Fibroblast of the conjunctiva (primary cell): ENCODE measurements around the gene ARMC2.

Source experiments
- DNase-seq: peaks from one replicate; pipeline ENCODE4 v3.0.0-alpha.2; 2010; ENCODE audit warnings: low read depth

Gene ARMC2

DNA sequence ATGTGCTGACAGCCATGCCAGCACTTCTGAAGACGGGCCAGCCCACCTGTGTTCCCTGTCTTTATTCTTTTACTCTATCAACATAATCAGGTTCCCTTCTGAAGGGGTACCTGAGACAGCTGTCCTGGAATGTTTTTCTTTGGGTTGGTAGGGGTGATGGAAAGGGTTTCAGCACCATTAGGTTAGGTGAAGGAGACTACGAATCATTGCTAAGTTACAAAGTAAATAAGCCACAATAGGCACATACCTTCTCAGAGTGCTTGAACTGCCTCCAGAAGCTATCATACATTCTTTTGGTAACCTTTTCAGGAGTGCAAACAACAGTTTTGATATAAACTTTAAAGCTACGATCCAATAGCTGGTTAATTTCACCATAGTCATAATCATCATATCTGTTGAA lies 140.1 kb downstream of the ARMC2 start:
- no peak for DNase-seq

- DNase-seq, result no peak
These were observed 140.5 kb downstream of the ARMC2 start for GRCh38 chr6:108988765-108989164.

DNA sequence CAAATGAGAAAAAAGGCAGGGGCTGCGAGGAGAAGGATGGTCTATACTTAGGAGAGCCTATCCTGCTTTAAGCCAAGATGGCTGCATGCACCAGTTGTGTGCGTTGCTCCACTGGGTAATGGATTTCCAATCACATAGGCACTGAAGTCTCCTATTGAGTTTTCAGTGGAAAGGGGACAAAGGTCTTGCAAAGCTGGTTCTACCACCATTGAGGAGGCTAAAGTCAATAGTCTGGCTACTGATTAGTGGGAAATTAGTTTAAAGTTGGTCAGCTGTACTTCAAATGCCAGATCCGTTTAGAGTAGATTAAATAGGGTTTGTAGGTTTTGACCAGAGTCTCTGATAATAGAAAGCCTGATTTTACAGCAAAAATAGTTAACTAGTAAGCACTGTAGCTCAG lies 141.5 kb downstream of the ARMC2 start:
- no peak for DNase-seq

DNA sequence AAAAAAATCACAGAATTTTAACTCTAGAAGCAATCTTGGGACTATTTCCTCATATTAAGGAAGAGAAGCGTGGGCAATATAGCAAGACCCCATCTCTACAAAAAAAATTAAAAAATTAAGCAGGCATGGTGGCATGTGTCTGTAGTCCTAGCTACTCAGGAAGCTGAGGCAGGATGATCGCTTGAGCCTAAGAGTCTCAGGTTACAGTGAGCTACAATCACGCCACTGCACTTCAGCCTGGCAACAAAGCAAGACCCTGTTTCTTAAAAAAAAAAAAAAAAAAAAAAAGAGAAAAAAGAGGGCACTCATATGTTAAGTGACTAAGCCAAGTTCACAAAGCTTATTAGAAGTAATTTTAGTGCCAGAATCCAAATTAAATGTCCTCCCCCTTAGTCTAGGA lies 145.7 kb downstream of the ARMC2 start:
- no peak for DNase-seq

- no peak for DNase-seq
These were observed 147.1 kb downstream of the ARMC2 start for GRCh38 chr6:108995296-108995695.

DNA sequence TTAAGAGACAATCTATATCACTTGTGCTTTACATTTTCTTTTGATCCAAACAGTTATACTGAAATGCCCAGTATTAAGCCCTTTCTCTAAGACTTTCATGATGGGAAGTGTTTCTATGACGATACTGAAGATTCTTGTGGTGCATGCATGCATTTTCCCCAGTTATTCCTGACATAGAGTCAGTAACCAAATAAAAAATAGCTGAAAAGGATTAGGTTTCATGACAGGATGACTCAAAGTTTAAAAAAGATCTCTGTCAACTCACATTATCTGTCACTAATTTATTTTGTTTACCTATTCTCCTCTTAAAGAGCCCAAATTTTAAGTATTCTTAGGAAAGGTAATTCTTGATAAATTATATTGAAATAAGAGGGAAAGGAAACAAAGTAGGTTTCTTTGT lies 148.0 kb downstream of the ARMC2 start:
- no peak for DNase-seq

GRCh38 chr6:108998485-108998884 lies 150.3 kb downstream of the ARMC2 start:
- no peak for DNase-seq

- DNase-seq, result no peak
These were observed 151.2 kb downstream of the ARMC2 start for GRCh38 chr6:108999428-108999827.

DNA sequence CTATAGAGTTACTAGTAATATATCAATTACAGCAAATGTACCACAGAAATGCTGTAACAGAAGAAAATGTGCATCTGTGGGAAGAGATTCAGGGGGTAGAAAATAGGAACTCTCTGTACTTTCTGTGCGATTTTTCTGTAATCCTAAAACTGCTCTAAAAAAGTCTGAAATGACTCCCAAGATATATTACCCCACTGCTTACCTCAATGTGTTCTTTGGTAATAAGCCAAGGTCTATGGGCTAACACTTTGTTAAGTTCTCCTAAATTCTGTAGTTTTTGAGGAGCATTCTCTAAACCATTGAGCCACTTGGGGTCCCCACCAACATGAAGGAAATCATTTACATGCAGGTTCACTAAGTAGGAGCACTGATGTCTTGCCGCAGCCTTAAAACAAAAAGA lies 152.1 kb downstream of the ARMC2 start:
- DNase-seq, result no peak

DNA sequence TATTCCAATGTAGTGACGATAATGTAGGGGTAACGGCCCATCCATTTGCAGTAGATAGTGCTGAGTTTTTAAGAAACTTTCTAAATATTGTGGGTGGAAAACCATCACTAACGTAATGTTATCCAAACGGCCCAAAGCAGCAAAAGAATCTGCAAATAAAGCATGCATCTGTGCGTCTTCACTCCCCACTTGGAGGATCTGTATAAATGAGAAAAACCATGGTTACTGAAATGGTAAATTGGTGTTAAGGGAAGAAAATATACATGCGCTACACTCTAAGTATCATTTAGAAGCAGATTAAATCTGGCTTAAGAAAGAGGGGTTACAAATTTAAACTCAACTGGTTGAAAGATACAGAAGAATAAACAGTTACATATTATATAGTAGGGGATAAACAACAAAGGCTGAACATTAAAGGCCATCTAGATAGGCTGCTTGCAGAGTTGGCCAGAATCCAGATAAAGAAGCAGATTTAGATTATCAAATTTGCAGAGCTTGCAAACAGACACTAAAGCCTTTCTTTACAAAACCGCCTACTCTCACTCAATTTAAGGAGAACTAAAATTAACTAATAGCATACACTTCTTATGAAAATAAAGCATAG lies 153.2 kb downstream of the ARMC2 start:
- no peak for DNase-seq

DNA sequence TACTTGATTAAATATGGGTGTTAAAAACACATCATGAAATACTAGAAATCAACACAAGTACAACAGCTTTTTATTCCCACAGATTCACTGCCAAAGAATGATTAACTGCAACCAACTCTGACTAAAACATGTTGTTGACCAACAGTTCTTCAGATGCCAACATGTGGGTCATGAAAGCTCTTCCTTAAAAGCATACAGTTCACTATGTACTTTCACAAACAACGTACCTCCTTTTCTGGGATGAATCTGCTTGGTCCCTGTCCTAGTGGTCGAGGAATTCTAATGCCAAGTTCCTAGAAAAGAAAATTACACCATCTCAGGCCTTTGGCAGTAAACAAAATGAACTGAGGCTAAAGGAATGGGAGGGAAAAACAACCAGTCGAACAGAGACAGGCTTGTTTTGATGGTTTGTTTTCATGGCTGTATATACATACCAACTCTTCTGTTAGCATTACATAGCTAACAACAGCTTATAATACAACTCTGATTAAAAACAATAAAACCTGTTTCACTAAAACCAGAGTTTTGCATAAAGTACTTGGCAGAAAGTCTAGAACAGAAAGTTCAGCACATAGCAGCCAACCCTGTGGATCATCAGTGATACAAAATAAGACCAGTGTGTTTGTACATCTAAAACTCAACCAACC lies 154.0 kb downstream of the ARMC2 start:
- DNase-seq, result peak; percentile 45

- no peak for DNase-seq
These were observed 154.7 kb downstream of the ARMC2 start for GRCh38 chr6:109002882-109003281.

- DNase-seq, result no peak
These were observed 158.6 kb downstream of the ARMC2 start for GRCh38 chr6:109006818-109007217.

GRCh38 chr6:109007521-109007920 lies 159.3 kb downstream of the ARMC2 start:
- DNase-seq, result no peak

DNA sequence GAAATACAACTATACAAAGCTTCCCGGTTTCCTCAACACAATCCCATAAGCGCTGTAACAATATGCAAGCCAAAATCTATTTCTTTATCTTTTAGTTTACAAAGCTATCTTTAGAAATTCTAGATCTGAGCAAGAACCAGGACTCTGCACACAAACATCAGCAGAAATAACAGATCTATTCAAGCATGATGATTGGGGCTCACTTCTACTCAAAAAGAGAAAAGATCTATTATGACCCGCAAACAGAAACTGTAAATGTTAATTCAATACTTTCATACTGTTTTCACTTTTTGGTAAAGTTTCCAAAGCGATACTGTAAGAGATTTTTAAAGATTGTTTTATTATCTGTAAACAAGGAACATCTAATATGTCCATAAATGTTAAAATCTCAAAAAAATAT lies 159.8 kb downstream of the ARMC2 start:
- DNase-seq, result no peak

DNA sequence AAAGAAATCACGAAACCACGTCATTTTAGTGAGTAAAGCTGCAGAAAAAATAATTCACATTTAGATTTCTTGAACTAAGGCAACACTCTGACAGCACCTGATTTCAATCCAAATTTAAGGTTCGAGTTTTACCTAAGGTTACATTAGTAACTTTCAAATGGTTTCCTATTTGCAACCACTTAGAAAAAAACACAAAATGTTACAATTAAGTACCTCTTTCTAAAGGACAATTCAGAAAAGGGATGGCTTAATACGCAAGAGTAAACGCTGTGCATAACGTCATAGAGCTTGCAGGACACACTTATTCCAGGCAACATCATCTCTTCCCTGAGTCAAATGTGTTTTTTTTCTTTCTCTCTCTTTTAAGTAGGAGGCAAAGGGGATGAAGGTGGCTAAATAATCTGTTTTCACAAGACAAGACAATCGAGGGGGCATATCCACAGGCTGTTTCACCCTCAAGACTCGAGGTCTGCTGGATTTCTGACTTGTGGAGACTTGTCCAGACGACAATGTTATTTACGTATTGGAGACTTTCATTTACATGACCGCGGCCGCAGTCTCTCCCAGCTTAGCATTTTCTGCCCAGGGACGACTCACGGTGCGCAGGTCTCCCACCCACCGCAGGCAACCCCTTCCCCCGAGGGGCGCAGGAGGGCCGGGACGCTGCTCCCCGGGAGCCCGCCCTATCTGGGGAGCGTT lies 160.5 kb downstream of the ARMC2 start:
- DNase-seq, result no peak

DNA sequence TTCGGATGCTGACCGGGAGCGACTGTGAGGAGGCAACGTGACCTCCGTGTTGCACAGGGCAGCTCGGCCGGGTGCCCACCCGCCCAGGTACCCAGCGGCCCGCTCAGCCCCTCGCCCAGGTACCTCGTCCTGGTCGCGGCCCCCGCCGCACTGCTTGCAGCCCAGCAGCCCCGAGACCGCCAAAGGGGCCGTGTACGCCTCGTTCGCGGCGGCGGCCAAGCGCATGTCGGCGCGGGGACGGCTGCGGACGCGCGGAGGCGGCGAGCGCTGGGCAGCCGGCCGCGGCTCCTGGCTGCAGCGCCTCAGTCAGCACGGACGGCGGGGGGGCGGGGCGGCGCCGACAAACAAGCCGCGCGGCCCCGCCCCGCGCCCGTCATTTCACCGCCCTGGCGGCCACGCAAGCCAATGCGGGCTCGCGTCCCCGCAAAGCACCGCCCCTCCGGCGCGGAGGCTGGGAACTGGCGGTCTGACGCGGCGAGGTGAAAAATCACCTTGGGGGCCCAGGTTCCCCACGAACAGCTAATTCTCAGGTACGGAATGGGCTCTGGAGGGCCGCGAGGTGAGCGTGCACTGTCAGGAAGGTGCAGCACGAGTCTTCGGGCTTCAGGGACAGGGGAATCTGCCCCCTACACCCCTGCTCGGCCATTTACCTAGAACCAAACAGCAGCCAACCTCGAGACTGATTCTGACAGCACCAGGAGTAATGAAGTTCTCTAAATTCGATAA lies 161.2 kb downstream of the ARMC2 start:
- DNase-seq, result peak; percentile 55

DNA sequence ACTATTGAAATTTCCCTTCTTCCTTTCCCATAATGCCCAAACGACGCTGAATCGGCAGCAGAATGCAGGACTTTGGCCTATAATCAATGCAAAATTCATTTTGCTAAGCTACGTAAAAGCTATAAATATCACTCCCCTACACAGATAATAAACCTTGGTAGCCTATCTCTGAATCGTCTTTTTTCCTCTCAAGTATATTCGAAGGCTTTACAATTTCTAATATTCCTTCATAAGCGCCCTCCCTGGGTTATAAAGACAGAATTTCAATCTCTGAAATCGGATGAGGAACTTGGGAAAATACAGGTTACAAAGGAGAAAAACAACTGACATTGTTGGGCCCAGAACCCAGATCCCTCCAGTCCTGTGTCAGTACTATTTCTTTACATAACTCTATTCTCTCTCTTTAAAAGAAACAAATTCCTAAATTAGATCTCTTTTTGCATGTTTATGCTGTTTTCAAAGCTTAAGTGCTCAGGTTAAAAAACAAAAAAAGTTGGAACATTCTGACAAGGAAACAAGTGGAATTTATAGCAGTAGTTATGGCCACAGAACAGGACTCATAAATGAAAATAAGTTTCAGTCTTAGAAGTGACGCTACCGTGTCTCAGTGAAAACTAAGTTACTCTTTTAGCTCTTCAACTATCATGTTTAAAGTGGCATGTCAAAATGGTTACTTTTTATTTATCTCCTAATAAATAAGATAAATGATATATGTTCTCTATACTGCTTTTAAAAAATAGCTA lies 161.9 kb downstream of the ARMC2 start:
- DNase-seq, result no peak

- no peak for DNase-seq
These were observed 162.5 kb downstream of the ARMC2 start for GRCh38 chr6:109010705-109011102.

GRCh38 chr6:109013656-109014305 lies 165.6 kb downstream of the ARMC2 start:
- DNase-seq, result no peak

DNA sequence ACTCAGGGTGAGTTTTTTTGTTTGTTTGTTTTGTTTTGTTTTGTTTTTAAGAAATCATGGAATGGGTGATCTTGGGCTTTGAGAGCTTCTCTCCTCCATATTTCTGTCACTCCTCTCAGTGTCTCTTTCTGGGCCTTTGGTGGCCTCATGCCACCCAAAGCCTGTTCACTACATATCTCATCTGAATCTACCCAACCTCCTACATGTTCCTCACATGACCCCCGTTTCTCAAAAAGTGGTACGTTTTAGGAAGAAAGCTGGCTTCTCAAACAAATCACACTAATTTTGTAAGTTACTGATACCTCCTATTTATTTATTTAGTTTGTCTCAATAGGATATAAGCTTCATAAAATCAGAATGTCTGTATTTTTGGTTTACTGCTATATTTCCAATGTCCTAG lies 166.4 kb downstream of the ARMC2 start:
- no peak for DNase-seq

GRCh38 chr6:109015176-109015575 lies 167.0 kb downstream of the ARMC2 start:
- DNase-seq, result no peak
